ENCODE data around the gene SGF29. TPM values are rescaled to one million over a fixed set of nuclear protein-coding genes. Genes with fewer than 3 reads are reported as not detected.

The SGF29 gene
- total and polyA plus RNA-seq, 2 experiments from 2014 or later = 10.0 to 17.6 TPM

DNA sequence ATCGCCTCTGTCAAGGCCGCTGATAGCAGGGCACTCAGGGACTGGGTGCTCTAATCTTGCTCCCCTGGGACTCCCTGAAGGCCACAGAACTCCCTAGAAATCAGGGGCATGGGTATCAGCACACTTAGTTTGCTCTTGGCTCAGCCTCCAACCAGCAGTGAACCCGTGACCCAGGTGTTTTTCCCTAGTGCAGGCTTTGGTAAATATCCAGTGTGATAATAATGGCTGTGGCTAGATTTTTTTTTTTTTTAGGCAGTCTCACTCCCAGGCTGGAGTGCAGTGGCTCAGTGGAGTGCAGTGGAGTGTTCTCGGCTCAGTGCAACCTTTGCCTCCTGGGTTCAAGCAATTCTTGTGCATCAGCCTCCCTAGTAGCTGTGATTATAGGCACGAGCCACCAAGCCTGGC lies 25.3 kb upstream of the SGF29 start:
- TF ChIP-seq, protein P1, sequence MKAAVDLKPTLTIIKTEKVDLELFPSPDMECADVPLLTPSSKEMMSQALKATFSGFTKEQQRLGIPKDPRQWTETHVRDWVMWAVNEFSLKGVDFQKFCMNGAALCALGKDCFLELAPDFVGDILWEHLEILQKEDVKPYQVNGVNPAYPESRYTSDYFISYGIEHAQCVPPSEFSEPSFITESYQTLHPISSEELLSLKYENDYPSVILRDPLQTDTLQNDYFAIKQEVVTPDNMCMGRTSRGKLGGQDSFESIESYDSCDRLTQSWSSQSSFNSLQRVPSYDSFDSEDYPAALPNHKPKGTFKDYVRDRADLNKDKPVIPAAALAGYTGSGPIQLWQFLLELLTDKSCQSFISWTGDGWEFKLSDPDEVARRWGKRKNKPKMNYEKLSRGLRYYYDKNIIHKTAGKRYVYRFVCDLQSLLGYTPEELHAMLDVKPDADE (IDR thresholded peaks at IDR 0.05) = no peak
- TF ChIP-seq, protein P2, sequence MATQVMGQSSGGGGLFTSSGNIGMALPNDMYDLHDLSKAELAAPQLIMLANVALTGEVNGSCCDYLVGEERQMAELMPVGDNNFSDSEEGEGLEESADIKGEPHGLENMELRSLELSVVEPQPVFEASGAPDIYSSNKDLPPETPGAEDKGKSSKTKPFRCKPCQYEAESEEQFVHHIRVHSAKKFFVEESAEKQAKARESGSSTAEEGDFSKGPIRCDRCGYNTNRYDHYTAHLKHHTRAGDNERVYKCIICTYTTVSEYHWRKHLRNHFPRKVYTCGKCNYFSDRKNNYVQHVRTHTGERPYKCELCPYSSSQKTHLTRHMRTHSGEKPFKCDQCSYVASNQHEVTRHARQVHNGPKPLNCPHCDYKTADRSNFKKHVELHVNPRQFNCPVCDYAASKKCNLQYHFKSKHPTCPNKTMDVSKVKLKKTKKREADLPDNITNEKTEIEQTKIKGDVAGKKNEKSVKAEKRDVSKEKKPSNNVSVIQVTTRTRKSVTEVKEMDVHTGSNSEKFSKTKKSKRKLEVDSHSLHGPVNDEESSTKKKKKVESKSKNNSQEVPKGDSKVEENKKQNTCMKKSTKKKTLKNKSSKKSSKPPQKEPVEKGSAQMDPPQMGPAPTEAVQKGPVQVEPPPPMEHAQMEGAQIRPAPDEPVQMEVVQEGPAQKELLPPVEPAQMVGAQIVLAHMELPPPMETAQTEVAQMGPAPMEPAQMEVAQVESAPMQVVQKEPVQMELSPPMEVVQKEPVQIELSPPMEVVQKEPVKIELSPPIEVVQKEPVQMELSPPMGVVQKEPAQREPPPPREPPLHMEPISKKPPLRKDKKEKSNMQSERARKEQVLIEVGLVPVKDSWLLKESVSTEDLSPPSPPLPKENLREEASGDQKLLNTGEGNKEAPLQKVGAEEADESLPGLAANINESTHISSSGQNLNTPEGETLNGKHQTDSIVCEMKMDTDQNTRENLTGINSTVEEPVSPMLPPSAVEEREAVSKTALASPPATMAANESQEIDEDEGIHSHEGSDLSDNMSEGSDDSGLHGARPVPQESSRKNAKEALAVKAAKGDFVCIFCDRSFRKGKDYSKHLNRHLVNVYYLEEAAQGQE (IDR thresholded peaks at IDR 0.05; ENCODE audit: unreplicated experiment) = no peak
- TF ChIP-seq ZNF331 (CRISPR knock-in tag; IDR thresholded peaks at IDR 0.05; ENCODE audit: low read depth) = no peak
- H3K36me3 ChIP-seq (ENCODE audit: insufficient read depth) = no peaks in the 10 kb centered on the region
- H3K4me1 Mint-ChIP-seq = peaks cover 4% of the 10 kb centered on the region

DNA sequence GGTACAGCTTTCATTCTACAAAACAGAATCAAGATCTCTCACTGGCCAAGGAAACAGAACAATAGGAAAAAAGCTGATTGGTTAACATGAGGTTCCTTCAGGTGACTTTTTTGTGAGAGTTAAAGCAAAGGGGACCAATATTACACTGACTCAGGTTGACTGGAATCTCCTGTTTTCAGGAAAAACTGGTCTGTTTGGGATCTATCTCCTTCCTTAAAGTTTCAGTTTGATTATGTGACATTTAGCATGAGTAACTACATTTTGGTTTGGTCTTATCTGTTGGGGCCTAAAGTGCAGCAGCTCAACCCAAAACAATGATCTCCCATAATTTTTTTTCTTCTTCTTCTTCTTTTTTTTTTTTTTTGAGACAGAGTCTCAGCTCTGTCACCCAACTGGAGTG lies 24.6 kb upstream of the SGF29 start:
- no peaks in the 10 kb centered on the region for H4K20me1 ChIP-seq (replicated peaks; ENCODE audit: insufficient read depth)
- H3K4me1 ChIP-seq (ENCODE audit: insufficient read depth) = no peaks in the 10 kb centered on the region; the same call in 1 of the 2 replicates
- no peak overlapping the region for H2AFZ ChIP-seq
- Mint-ChIP-seq H3K4me3 (no peak overlapping the region), H3K27ac (no peak overlapping the region), H3K27me3 (ENCODE audit: insufficient read depth, low read depth, poor library complexity) (peaks cover 4% of the 10 kb centered on the region), H3K36me3 (ENCODE audit: low read depth) (no peaks in the 10 kb centered on the region), H3K9me3 (peaks cover 14% of the 10 kb centered on the region; the same call in 1 of the 3 replicates), H3K4me1 (peaks cover 4% of the 10 kb centered on the region)
- no peak overlapping the region for H3K4me2 ChIP-seq
- H3K27me3 ChIP-seq (ENCODE audit: insufficient read depth) = no peaks in the 10 kb centered on the region
- TF ChIP-seq CREB1 (CRISPR knock-in tag; IDR thresholded peaks at IDR 0.05; ENCODE audit: low read depth) = no peak
- TF ChIP-seq NANOG (IDR thresholded peaks at IDR 0.05; ENCODE audit: borderline replicate concordance) = no peak
- H3F3A ChIP-seq (replicated peaks; ENCODE audit: low read depth) = no peaks in the 10 kb centered on the region
- no peaks in the 10 kb centered on the region for H3K36me3 ChIP-seq (ENCODE audit: insufficient read depth)
- DNase-seq (ENCODE audit: low spot score) (no peak), ATAC-seq (no peak)
- no peaks in the 10 kb centered on the region for H3K79me2 ChIP-seq (replicated peaks; ENCODE audit: insufficient read depth)
- no peak overlapping the region for H3K4me3 ChIP-seq
- H3K9me2 ChIP-seq (ENCODE audit: insufficient read depth) = no peaks in the 10 kb centered on the region
- H3K27ac ChIP-seq (ENCODE audit: low read depth) = no peak overlapping the region

More for the DNA sequence above, 25.3 kb upstream of the SGF29 start:
- Histone ChIP-seq H3K4me1 (ENCODE audit: insufficient read depth) (no peaks in the 10 kb centered on the region; the same call in 1 of the 2 replicates), H2AFZ (no peak overlapping the region), H3K79me2 (replicated peaks; ENCODE audit: insufficient read depth) (no peaks in the 10 kb centered on the region), H4K20me1 (replicated peaks; ENCODE audit: insufficient read depth) (no peaks in the 10 kb centered on the region), H3F3A (replicated peaks; ENCODE audit: low read depth) (no peaks in the 10 kb centered on the region), H3K4me2 (no peak overlapping the region), H3K27me3 (ENCODE audit: insufficient read depth) (no peaks in the 10 kb centered on the region), H3K4me3 (no peak overlapping the region), H3K27ac (ENCODE audit: low read depth) (no peak overlapping the region), H3K9me2 (ENCODE audit: insufficient read depth) (no peaks in the 10 kb centered on the region)
- no peak overlapping the region for H3K4me3 Mint-ChIP-seq
- ATAC-seq (no peak), DNase-seq (ENCODE audit: low spot score) (no peak)
- no peaks in the 10 kb centered on the region for H3K36me3 Mint-ChIP-seq (ENCODE audit: low read depth)
- no peak overlapping the region for H3K27ac Mint-ChIP-seq
- peaks cover 14% of the 10 kb centered on the region; the same call in 1 of the 3 replicates for H3K9me3 Mint-ChIP-seq
- H3K27me3 Mint-ChIP-seq (ENCODE audit: insufficient read depth, low read depth, poor library complexity) = peaks cover 3% of the 10 kb centered on the region

Data from GM23338 (cell line).